Umbilical cord (tissue), 2 donors: Measurements from ENCODE around the gene KRTAP4-5. TPM values are rescaled to one million over a fixed set of nuclear protein-coding genes. Genes with fewer than 3 reads are reported as not detected.
"Not testable (repeated sequence)": the region's sequence is repeated elsewhere in the genome, so short reads cannot be mapped to it uniquely, and the experiment has no call there.

Source experiments
- DNase-seq: peaks from one replicate; pipeline ENCODE4 v3.0.0-alpha.2; 2015; ENCODE audit warnings: low spot score
- total RNA-seq: library from RNA; depleted of rRNA; stranded (reverse); fragments of >200 nt; gene quantifications from one replicate; pipeline ENCODE4 v1.2.3, GENCODE V29; 2014; ENCODE audit warnings: low replicate concordance; ENCODE audit not compliant: insufficient read depth

The KRTAP4-5 gene
- total RNA-seq, 1 donor from 2014 or later: 5.5 TPM

- no peak for DNase-seq
Observed at GRCh38 chr17:41147531-41148204, 2.0 kb downstream of the KRTAP4-5 start.

- DNase-seq: no peak
Observed at GRCh38 chr17:41145261-41145660, 4.4 kb downstream of the KRTAP4-5 start.

GRCh38 chr17:41144846-41145245 lies 4.8 kb downstream of the KRTAP4-5 start:
- DNase-seq: no peak

- DNase-seq: no peak
Observed at GRCh38 chr17:41141361-41141760, 8.3 kb downstream of the KRTAP4-5 start.

DNA sequence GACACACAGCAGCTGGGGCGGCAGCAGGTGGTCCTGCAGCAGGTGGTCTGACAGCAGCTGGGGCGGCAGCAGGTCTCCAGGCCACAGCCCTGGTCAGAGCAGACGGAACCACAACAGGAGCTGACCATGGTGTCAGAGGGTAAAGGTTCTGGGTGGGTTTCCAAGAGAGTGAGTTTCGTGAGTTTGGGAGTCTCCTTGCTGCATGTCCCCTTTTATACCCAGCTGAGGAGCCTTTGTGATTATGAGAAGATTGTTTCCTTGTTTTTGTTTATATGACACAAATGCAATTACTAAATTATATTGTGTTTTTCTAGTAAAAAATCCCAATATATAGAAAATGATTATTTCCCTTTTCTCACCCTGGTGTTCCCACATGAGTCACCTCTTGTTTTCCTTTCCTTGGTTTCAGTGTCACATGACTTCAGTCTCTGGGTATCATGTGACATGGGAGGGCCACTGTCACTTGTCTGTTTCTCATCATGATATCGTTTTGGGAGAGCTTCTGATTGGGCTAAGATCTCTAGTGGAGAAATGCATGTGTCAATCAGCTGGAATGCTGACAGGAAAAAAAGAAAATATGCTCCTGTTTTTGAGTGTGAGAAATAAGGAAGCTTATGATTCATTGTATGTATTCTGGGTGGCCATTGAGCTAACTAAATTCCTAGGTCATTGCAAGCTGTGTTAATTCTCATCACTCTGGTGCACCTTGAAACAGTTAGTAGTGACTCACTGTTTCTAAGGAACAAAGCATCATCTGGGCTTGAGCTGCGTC lies 9.1 kb downstream of the KRTAP4-5 start, which contains the start of gene KRTAP4-6:
Gene KRTAP4-6 (minus strand): TSS at position 185 of the 772 bp plus-strand sequence. CDS start 57 bp downstream, at position 128.
- no peak for DNase-seq

- DNase-seq: not testable (repeated sequence)
Observed at GRCh38 chr17:41139865-41140264, 9.8 kb downstream of the KRTAP4-5 start.

- DNase-seq: no peak
Observed at GRCh38 chr17:41133880-41134735, 15.5 kb downstream of the KRTAP4-5 start.

GRCh38 chr17:41131979-41132378 lies 17.6 kb downstream of the KRTAP4-5 start:
- DNase-seq: no peak

- DNase-seq: no peak
Observed at GRCh38 chr17:41127371-41127770, 22.3 kb downstream of the KRTAP4-5 start.

DNA sequence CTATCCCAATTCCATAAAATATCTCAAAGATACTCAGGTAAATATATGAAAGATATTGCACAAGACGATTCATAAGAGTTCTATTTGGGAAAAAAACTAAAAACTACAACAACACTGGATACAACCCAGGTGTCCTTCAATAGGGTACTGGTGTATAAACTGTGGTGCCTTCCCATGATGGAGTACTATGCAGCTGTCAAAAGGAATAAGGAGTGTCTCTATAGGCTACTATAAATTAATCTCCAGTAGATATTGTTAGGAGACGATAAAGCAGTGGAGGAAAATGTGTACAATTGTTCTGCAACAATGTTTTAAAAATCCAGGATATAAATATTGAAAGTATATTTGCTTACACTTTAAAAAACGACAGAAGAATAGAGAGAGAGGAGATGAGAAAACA lies 23.2 kb downstream of the KRTAP4-5 start:
- DNase-seq: no peak

DNA sequence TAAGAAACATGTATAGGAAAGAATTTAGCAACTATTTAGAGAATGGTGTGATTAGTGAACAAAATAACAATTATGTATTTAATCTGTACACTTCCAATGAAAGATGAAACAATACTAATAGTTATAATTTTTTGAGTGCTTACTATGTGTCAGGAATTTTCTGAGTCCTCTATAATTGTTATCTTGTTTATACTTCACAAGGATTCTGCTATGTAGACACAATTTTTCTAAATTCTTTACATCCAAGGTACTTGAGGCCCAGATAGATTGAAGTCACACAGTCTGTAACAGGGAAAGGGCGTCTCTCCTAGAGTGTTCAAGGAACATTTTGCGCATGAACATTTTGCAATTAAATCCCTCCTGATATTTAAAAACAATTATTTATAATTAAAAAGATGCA lies 24.6 kb downstream of the KRTAP4-5 start:
- DNase-seq: no peak

DNA sequence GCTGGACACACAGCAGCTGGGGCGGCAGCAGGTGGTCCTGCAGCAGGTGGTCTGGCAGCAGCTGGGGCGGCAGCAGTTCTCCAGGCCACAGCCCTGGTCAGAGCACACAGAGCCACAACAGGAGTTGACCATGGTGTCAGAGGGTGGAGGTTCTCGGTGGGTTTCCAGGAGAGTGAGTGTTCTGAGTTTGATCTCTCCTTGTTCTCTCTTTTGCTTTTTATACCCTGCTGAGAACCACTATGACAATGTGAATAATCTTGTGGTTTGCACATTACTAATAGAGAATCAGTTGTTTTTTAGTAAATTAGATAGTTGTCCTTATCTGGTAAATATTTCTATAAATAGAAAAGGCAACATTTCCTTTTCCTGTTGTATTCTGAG lies 25.6 kb downstream of the KRTAP4-5 start, which contains the start of gene KRTAP4-12:
Gene KRTAP4-12 (minus strand): TSS at position 192 of the 381 bp plus-strand sequence. CDS start 60 bp downstream, at position 132.
- not testable (repeated sequence) for DNase-seq

DNA sequence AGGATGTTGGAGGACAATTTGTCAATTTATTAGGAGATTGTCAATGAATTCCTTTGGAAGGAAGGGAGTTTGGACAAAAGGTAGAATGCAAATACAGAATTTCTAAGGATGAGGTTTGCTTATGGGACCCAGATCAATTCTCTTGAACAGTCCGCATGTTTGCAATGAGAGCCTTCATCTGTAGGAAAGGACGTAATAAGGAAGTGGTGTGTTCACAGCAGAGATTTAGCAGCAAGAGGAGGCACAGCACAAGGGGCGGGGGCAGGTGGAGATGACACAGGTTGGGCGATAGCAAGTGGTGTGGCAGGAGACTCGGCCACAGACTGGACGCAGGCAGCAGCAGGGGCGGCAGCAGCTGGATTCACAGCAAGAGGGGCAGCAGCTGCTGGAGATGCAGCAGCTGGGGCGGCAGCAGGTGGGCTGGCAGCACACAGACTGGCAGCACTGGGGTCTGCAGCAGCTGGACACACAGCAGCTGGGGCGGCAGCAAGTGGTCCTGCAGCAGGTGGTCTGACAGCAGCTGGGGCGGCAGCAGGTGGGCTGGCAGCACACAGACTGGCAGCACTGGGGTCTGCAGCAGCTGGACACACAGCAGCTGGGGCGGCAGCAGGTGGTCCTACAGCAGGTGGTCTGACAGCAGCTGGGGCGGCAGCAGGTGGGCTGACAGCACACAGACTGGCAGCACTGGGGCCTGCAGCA lies 26.2 kb downstream of the KRTAP4-5 start:
- DNase-seq: not testable (repeated sequence)

GRCh38 chr17:41121742-41122141 lies 27.9 kb downstream of the KRTAP4-5 start:
- DNase-seq: no peak

GRCh38 chr17:41119696-41120690 lies 29.6 kb downstream of the KRTAP4-5 start:
- DNase-seq: peak; percentile 5

GRCh38 chr17:41118721-41119120 lies 30.9 kb downstream of the KRTAP4-5 start:
- DNase-seq: no peak

DNA sequence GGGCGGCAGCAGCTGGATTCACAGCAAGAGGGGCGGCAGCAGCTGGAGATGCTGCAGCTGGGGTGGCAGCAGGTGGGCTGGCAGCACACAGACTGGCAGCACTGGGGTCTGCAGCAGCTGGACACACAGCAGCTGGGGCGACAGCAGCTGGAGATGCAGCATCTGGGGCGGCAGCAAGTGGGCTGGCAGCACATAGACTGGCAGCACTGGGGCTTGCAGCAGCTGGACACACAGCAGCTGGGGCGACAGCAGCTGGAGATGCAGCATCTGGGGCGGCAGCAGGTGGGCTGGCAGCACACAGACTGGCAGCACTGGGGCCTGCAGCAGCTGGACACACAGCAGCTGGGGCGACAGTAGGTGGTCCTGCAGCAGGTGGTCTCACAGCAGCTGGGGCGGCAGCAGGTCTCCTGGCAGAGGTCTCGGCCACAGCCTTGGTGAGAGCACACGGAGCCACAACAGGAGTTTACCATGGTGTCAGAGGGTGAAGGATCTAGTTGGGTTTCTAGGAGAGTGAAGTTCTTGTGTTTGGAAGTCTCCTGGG lies 31.7 kb downstream of the KRTAP4-5 start, which contains the start of gene KRTAP4-11:
Gene KRTAP4-11 (minus strand): TSS at position 528 of the 541 bp plus-strand sequence. CDS start 58 bp downstream, at position 470.
- DNase-seq: not testable (repeated sequence)

GRCh38 chr17:41116297-41116696 lies 33.3 kb downstream of the KRTAP4-5 start:
- DNase-seq: no peak

- DNase-seq: no peak
Observed at GRCh38 chr17:41111151-41111885, 38.3 kb downstream of the KRTAP4-5 start.
